Liver (tissue), 9 donors: Measurements from ENCODE around the gene DOCK1. TPM values are rescaled to one million over a fixed set of nuclear protein-coding genes. Genes with fewer than 3 reads are reported as not detected.

Source experiments
- DNase-seq: peaks from one replicate; pipeline ENCODE4 v3.0.0-alpha.2; 2017; ENCODE audit warnings: low spot score
- H3K27ac ChIP-seq, 2 donors: one replicate each; pipeline ENCODE4 v1.7.0; 2013; ENCODE audit warnings: inconsistent platforms in 2 of 2, low read length in 2 of 2, control low read depth in 1 of 2, low read depth in 1 of 2, mild to moderate bottlenecking in 1 of 2
- H3K27me3 ChIP-seq, 4 donors: one replicate each; pipeline versions ENCODE4 v1.6.1 to v1.7.0; 2013; ENCODE audit warnings: low read length in 3 of 4, inconsistent platforms in 1 of 4, mild to moderate bottlenecking in 1 of 4, moderate library complexity in 1 of 4; ENCODE audit not compliant: control insufficient read depth in 4 of 4, insufficient read depth in 4 of 4
- H3K36me3 ChIP-seq, 4 donors: one replicate each; pipeline versions ENCODE4 v1.6.1 to v1.7.0; 2013; ENCODE audit warnings: low read length in 3 of 4, mild to moderate bottlenecking in 3 of 4, low read depth in 1 of 4, moderate library complexity in 1 of 4; ENCODE audit not compliant: control insufficient read depth in 4 of 4, insufficient read depth in 3 of 4
- H3K4me1 ChIP-seq, 4 donors: one replicate each; pipeline versions ENCODE4 v1.6.1 to v1.7.0; 2013; ENCODE audit warnings: low read length in 3 of 4, mild to moderate bottlenecking in 3 of 4, moderate library complexity in 1 of 4; ENCODE audit not compliant: control insufficient read depth in 4 of 4, insufficient read depth in 4 of 4
- H3K4me3 ChIP-seq, 3 donors: one replicate each; pipeline versions ENCODE4 v1.6.1 to v1.7.0; 2013; ENCODE audit warnings: low read length in 3 of 3, control low read depth in 1 of 3, low read depth in 1 of 3, mild to moderate bottlenecking in 1 of 3
- H3K9ac ChIP-seq, 2 donors: one replicate each; pipeline ENCODE4 v1.7.0; 2013; ENCODE audit warnings: low read length in 2 of 2, mild to moderate bottlenecking in 2 of 2, moderate library complexity in 2 of 2, control low read depth in 1 of 2, low read depth in 1 of 2
- H3K9me3 ChIP-seq, 4 donors: one replicate each; pipeline versions ENCODE4 v1.6.1 to v1.7.0; 2013; ENCODE audit warnings: low read length in 3 of 4; ENCODE audit not compliant: control insufficient read depth in 4 of 4
- FOXA1 ChIP-seq: IDR thresholded peaks from 2 replicates; pipeline ENCODE4 v1.6.1; 2016; ENCODE audit warnings: antibody characterized with exemption
- FOXA2 ChIP-seq: IDR thresholded peaks from 2 replicates; pipeline ENCODE4 v1.6.1; 2016; ENCODE audit warnings: antibody characterized with exemption
- GABPA ChIP-seq, 2 donors: IDR thresholded peaks in 1 of 2; conservative IDR thresholded peaks in 1 of 2; 2 replicates each; pipeline ENCODE4 v1.6.1; 2016; ENCODE audit warnings: antibody characterized with exemption in 2 of 2, mild to moderate bottlenecking in 1 of 2, moderate library complexity in 1 of 2
- HNF4A ChIP-seq, 2 donors: conservative IDR thresholded peaks; 2 replicates each; pipeline ENCODE4 v1.6.1; 2016; ENCODE audit warnings: antibody characterized with exemption in 2 of 2, mild to moderate bottlenecking in 2 of 2
- NR2F2 ChIP-seq: IDR thresholded peaks from 2 replicates; pipeline ENCODE4 v1.6.1; 2016; ENCODE audit warnings: antibody characterized with exemption
- RAD21 ChIP-seq, 2 donors: IDR thresholded peaks; 2 replicates each; pipeline ENCODE4 v1.6.1; 2016; ENCODE audit warnings: antibody characterized with exemption in 2 of 2, mild to moderate bottlenecking in 2 of 2
- REST ChIP-seq: IDR thresholded peaks from 2 replicates; pipeline ENCODE4 v1.6.1; 2016; ENCODE audit warnings: antibody characterized with exemption, mild to moderate bottlenecking
- SP1 ChIP-seq: IDR thresholded peaks from 2 replicates; pipeline ENCODE4 v1.6.1; 2018; ENCODE audit warnings: antibody characterized with exemption, mild to moderate bottlenecking
- WGBS: extraction: QIAGEN DNeasy Blood & Tissue Kit; methylation state at CpG from one replicate; pipeline ENCODE4 v1.1.7; 2013; 5-methylcytosine and 5-hydroxymethylcytosine counted together
- polyA plus RNA-seq, 2 donors: library from polyadenylated mRNA; stranded (reverse) in 1 of 2; unstranded in 1 of 2; fragments of 200-250 nt in 1 of 2; fragments of >200 nt in 1 of 2; fragmentation: Nextera tagmentation in 1 of 2; extraction: Ambion mirVana in 1 of 2; gene quantifications; one replicate each; pipeline versions ENCODE4 v1.2.1 to v1.2.3, GENCODE V29; 2013 to 2015
- total RNA-seq, 2 donors: library from RNA; depleted of rRNA; stranded (reverse); fragments of >200 nt; gene quantifications; one replicate each; pipeline ENCODE4 v1.2.3, GENCODE V29; 2014
- donor health status: healthy.
- donor health status: healthy.
- donor health status: healthy.
- donor health status: healthy.
- donor health status: healthy.

DOCK1 gene
- total and polyA plus RNA-seq, 4 donors, result 3.8 to 28.8 (median 9.1) TPM

- Histone ChIP-seq H3K9ac (no peak overlapping the region), H3K36me3 (no peaks in the 10 kb centered on the region), H3K27ac (no peak overlapping the region), H3K4me3 (no peak overlapping the region), H3K9me3 (no peaks in the 10 kb centered on the region), H3K27me3 (no peaks in the 10 kb centered on the region), H3K4me1 (no peaks in the 10 kb centered on the region)
- 89% methylated on average over 23 of the region's 23 CpGs for WGBS
- TF ChIP-seq REST, result no peak
- TF ChIP-seq NR2F2, result peak; percentile 63
- no peak for TF ChIP-seq SP1
- no peak for TF ChIP-seq RAD21 (IDR thresholded peaks at IDR 0.05)
- TF ChIP-seq GABPA (IDR thresholded peaks at IDR 0.05 in 1 of 2, conservative IDR thresholded peaks at IDR 0.05 in 1 of 2), result no peak
- no peak for TF ChIP-seq HNF4A (conservative IDR thresholded peaks at IDR 0.05)
- no peak for TF ChIP-seq FOXA1
- TF ChIP-seq FOXA2, result no peak
- DNase-seq, result no peak
Measured at GRCh38 chr10:127392351-127393235, 487.4 kb downstream of the DOCK1 start.

GRCh38 chr10:127398140-127398970 is 493.1 kb downstream of the DOCK1 start:
- WGBS, result 93% methylated on average over 12 of the region's 12 CpGs
- H3K4me3 ChIP-seq, result no peak overlapping the region
- no peaks in the 10 kb centered on the region for H3K27me3 ChIP-seq
- no peaks in the 10 kb centered on the region for H3K4me1 ChIP-seq
- peaks cover 0 to 5% (median 0%) of the 10 kb centered on the region in 4 donors for H3K36me3 ChIP-seq
- H3K9ac ChIP-seq, result no peak overlapping the region
- DNase-seq, result no peak
- no peaks in the 10 kb centered on the region for H3K9me3 ChIP-seq
- TF ChIP-seq NR2F2, result no peak
- H3K27ac ChIP-seq, result no peak overlapping the region

- WGBS, result 96% methylated on average over 10 of the region's 10 CpGs
- H3K9me3 ChIP-seq, result no peaks in the 10 kb centered on the region
- H3K9ac ChIP-seq, result no peak overlapping the region
- no peak for TF ChIP-seq GABPA (IDR thresholded peaks at IDR 0.05 in 1 of 2, conservative IDR thresholded peaks at IDR 0.05 in 1 of 2)
- H3K27ac ChIP-seq, result no peak overlapping the region
- H3K4me1 ChIP-seq, result no peaks in the 10 kb centered on the region
- no peak for DNase-seq
- H3K4me3 ChIP-seq, result no peak overlapping the region
- H3K36me3 ChIP-seq, result peaks cover 0 to 5% (median 0%) of the 10 kb centered on the region in 4 donors
- H3K27me3 ChIP-seq, result no peaks in the 10 kb centered on the region
Measured at GRCh38 chr10:127398971-127399365, 493.7 kb downstream of the DOCK1 start.
